H9 (cell line): ENCODE data around the gene LY6G5C. TPM values are rescaled to one million over a fixed set of nuclear protein-coding genes. Genes with fewer than 3 reads are reported as not detected.

Experiments used
- DNase-seq: peaks from one replicate; pipeline ENCODE4 v3.0.0-alpha.2; 2017
- H2AFZ ChIP-seq: one replicate; pipeline ENCODE4 v1.6.1; 2013; ENCODE audit warnings: mild to moderate bottlenecking, low read length, control low read depth, moderate library complexity
- H2AK5ac ChIP-seq: 2 replicates; pipeline ENCODE4 v1.6.1; 2013; ENCODE audit warnings: low read length, control low read depth, mixed read lengths; ENCODE audit not compliant: insufficient read length
- H2BK120ac ChIP-seq: one replicate; pipeline ENCODE4 v1.6.1; 2013; ENCODE audit warnings: low read depth, mild to moderate bottlenecking, low read length, control low read depth, inconsistent platforms; ENCODE audit not compliant: poor library complexity, severe bottlenecking
- H2BK12ac ChIP-seq: 2 replicates; pipeline ENCODE4 v1.6.1; 2013; ENCODE audit warnings: low read length, control low read depth, mixed read lengths, low read depth; ENCODE audit not compliant: insufficient read length
- H2BK15ac ChIP-seq: 2 replicates; pipeline ENCODE4 v1.6.1; 2013; ENCODE audit warnings: low read depth, low read length, control low read depth
- H2BK20ac ChIP-seq: one replicate; pipeline ENCODE4 v1.6.1; 2013; ENCODE audit warnings: low read depth, mild to moderate bottlenecking, low read length, control low read depth, inconsistent platforms; ENCODE audit not compliant: poor library complexity, severe bottlenecking
- H2BK5ac ChIP-seq: 2 replicates; pipeline ENCODE4 v1.6.1; 2013; ENCODE audit warnings: low read length, control low read depth, mixed read lengths; ENCODE audit not compliant: insufficient read length
- H3K14ac ChIP-seq: 2 replicates; pipeline ENCODE4 v1.6.1; 2013; ENCODE audit warnings: low read length, control low read depth; ENCODE audit not compliant: insufficient read depth
- H3K18ac ChIP-seq: 2 replicates; pipeline ENCODE4 v1.6.1; 2013; ENCODE audit warnings: low read depth, mild to moderate bottlenecking, mixed read lengths, low read length, control low read depth; ENCODE audit not compliant: insufficient read length
- H3K23ac ChIP-seq: 2 replicates; pipeline ENCODE4 v1.6.1; 2013; ENCODE audit warnings: low read length, control low read depth, mixed read lengths, low read depth; ENCODE audit not compliant: insufficient read length
- H3K23me2 ChIP-seq: 2 replicates; pipeline ENCODE4 v1.6.1; 2013; ENCODE audit warnings: low read depth, mild to moderate bottlenecking, mixed read lengths, low read length, control low read depth; ENCODE audit not compliant: insufficient read length, poor library complexity, severe bottlenecking
- H3K27ac ChIP-seq: 2 replicates; pipeline ENCODE4 v1.5.1; 2013; ENCODE audit warnings: low read length, control low read depth, mixed read lengths, low read depth; ENCODE audit not compliant: insufficient read length
- H3K27me3 ChIP-seq: 2 replicates; pipeline ENCODE4 v1.6.1; 2013; ENCODE audit warnings: low read length, control low read depth, inconsistent platforms; ENCODE audit not compliant: insufficient read depth
- H3K4ac ChIP-seq: 2 replicates; pipeline ENCODE4 v1.6.1; 2013; ENCODE audit warnings: low read depth, mild to moderate bottlenecking, control low read depth, inconsistent platforms, low read length, moderate library complexity
- H3K4me1 ChIP-seq: 2 replicates; pipeline ENCODE4 v1.6.1; 2013; ENCODE audit warnings: low read length, control low read depth, inconsistent platforms; ENCODE audit not compliant: insufficient read depth
- H3K4me2 ChIP-seq: 2 replicates; pipeline ENCODE4 v1.6.1; 2013; ENCODE audit warnings: low read length, control low read depth, mixed read lengths; ENCODE audit not compliant: insufficient read length, insufficient read depth
- H3K56ac ChIP-seq: 2 replicates; pipeline ENCODE4 v1.6.1; 2013; ENCODE audit warnings: low read depth, mild to moderate bottlenecking, mixed read lengths, low read length, control low read depth; ENCODE audit not compliant: insufficient read length
- H3K79me1 ChIP-seq: 2 replicates; pipeline ENCODE4 v1.6.1; 2013; ENCODE audit warnings: low read depth, mild to moderate bottlenecking, moderate library complexity, low read length, control low read depth, inconsistent platforms; ENCODE audit not compliant: insufficient read depth, poor library complexity, severe bottlenecking
- H3K79me2 ChIP-seq: 2 replicates; pipeline ENCODE4 v1.6.1; 2013; ENCODE audit warnings: low read length, control low read depth, inconsistent platforms; ENCODE audit not compliant: insufficient read depth
- H3K9ac ChIP-seq: 2 replicates; pipeline ENCODE4 v1.6.1; 2013; ENCODE audit warnings: low read length, control low read depth, mixed read lengths; ENCODE audit not compliant: insufficient read length; ENCODE audit errors: extremely low read depth
- H3K9me3 ChIP-seq: one replicate; pipeline ENCODE4 v1.6.1; 2013; ENCODE audit warnings: low read depth, low read length, inconsistent platforms; ENCODE audit not compliant: control insufficient read depth
- H3T11ph ChIP-seq: one replicate; pipeline ENCODE4 v1.6.1; 2013; ENCODE audit warnings: mild to moderate bottlenecking, low read length, control low read depth, inconsistent platforms
- H4K20me1 ChIP-seq: one replicate; pipeline ENCODE4 v1.6.1; 2013; ENCODE audit not compliant: control insufficient read depth, insufficient read length, insufficient read depth
- H4K5ac ChIP-seq: 2 replicates; pipeline ENCODE4 v1.6.1; 2013; ENCODE audit warnings: low read depth, mild to moderate bottlenecking, mixed read lengths, low read length, control low read depth; ENCODE audit not compliant: insufficient read length
- H4K8ac ChIP-seq: replicated peaks from 2 replicates; pipeline ENCODE4 v1.6.1; 2013; ENCODE audit warnings: low read length, control low read depth, mixed read lengths, low read depth; ENCODE audit not compliant: insufficient read length
- H4K91ac ChIP-seq: 2 replicates; pipeline ENCODE4 v1.6.1; 2013; ENCODE audit warnings: low read depth, mild to moderate bottlenecking, moderate library complexity, mixed read lengths, low read length, control low read depth; ENCODE audit not compliant: insufficient read length
- H3K27ac Mint-ChIP-seq, 3 experiments: 2 replicates in 2 of 3; 3 replicates in 1 of 3; pipeline ENCODE4 v1.8.0; 2020 to 2021; ENCODE audit warnings: mixed read lengths in 3 of 3, mild to moderate bottlenecking in 1 of 3, moderate library complexity in 1 of 3
- H3K27me3 Mint-ChIP-seq: 2 replicates; pipeline ENCODE4 v1.8.0; 2021; ENCODE audit warnings: low read depth, mild to moderate bottlenecking, moderate library complexity, mixed read lengths
- H3K36me3 Mint-ChIP-seq, 3 experiments: 2 replicates in 2 of 3; 3 replicates in 1 of 3; pipeline ENCODE4 v1.8.0; 2020 to 2021; ENCODE audit warnings: low read depth in 3 of 3, mixed read lengths in 3 of 3; ENCODE audit not compliant: insufficient read depth in 1 of 3
- H3K4me1 Mint-ChIP-seq, 2 experiments: 2 replicates each; pipeline ENCODE4 v1.8.0; 2020; ENCODE audit warnings: mixed read lengths in 2 of 2
- H3K4me3 Mint-ChIP-seq, 2 experiments: 2 replicates in 1 of 2; 3 replicates in 1 of 2; pipeline ENCODE4 v1.8.0; 2020 to 2021; ENCODE audit warnings: mild to moderate bottlenecking in 2 of 2, mixed read lengths in 2 of 2, moderate library complexity in 1 of 2
- H3K9me3 Mint-ChIP-seq, 2 experiments: 2 replicates in 1 of 2; 3 replicates in 1 of 2; pipeline ENCODE4 v1.8.0; 2020; ENCODE audit warnings: mild to moderate bottlenecking in 2 of 2, mixed read lengths in 2 of 2, moderate library complexity in 1 of 2
- CTCF ChIP-seq: fragments of 200-600 bp; sonication (generic); conservative IDR thresholded peaks from 3 replicates; pipeline ENCODE4 v1.8.0; 2021; ENCODE audit warnings: antibody characterized with exemption, mild to moderate bottlenecking
- WGBS: extraction: QIAGEN DNeasy Blood & Tissue Kit; methylation state at CpG from one replicate; pipeline ENCODE4 v1.1.7; 2013; ENCODE audit warnings: missing lambda C conversion rate, low lambda C conversion rate, mixed read lengths; ENCODE audit not compliant: insufficient read length; ENCODE audit errors: extremely low coverage; 5-methylcytosine and 5-hydroxymethylcytosine counted together
- total RNA-seq: library from RNA; stranded (reverse); gene quantifications from 2 replicates; pipeline ENCODE4 v1.2.1, GENCODE V29; 2021

LY6G5C gene
- total RNA-seq, 1 experiment from 2014 or later = 2.2 TPM

GRCh38 chr6:31661262-31662123 is 19.4 kb downstream of the LY6G5C start:
- WGBS = no CpG with 5 or more reads among the region's 12 CpGs
- H3K14ac ChIP-seq = no peak overlapping the region
- H2AK5ac ChIP-seq = no peak overlapping the region
- H3K4me2 ChIP-seq = peak overlapping the region; percentile 73
- no peak overlapping the region for H2BK15ac ChIP-seq
- H3K4me1 ChIP-seq = no peaks in the 10 kb centered on the region
- DNase-seq = no peak
- H2BK12ac ChIP-seq = no peak overlapping the region
- no peak overlapping the region for H3K27ac ChIP-seq
- H3K23me2 ChIP-seq = peaks cover 24% of the 10 kb centered on the region
- no peak overlapping the region for H3T11ph ChIP-seq
- H3K4ac ChIP-seq = no peak overlapping the region
- H2BK20ac ChIP-seq = no peak overlapping the region
- peaks cover 7% of the 10 kb centered on the region; the same call in 1 of the 2 replicates for H3K79me2 ChIP-seq
- H3K36me3 Mint-ChIP-seq = peaks cover 29 to 52% (median 43%) of the 10 kb centered on the region in 3 experiments
- H2AFZ ChIP-seq = no peak overlapping the region
- H3K4me1 Mint-ChIP-seq = peaks cover 38 to 47% of the 10 kb centered on the region in 2 experiments
- H3K9me3 ChIP-seq = no peaks in the 10 kb centered on the region
- peak overlapping the region; percentile 58 for H3K9ac ChIP-seq
- no peak for TF ChIP-seq CTCF
- no peak overlapping the region for H2BK120ac ChIP-seq
- peak overlapping the region; percentile 87 to 92 for H3K4me3 Mint-ChIP-seq
- no peaks in the 10 kb centered on the region for H3K27me3 ChIP-seq
- no peak overlapping the region for H4K91ac ChIP-seq
- H2BK5ac ChIP-seq = no peak overlapping the region
- H3K18ac ChIP-seq = no peak overlapping the region
- no peak overlapping the region for H3K56ac ChIP-seq
- no peak overlapping the region for H4K5ac ChIP-seq
- H3K27me3 Mint-ChIP-seq = no peaks in the 10 kb centered on the region; the same call in 1 of the 2 replicates
- peaks cover 15% of the 10 kb centered on the region for H3K79me1 ChIP-seq
- H4K8ac ChIP-seq = no peak overlapping the region
- H4K20me1 ChIP-seq = no peaks in the 10 kb centered on the region
- H3K23ac ChIP-seq = no peak overlapping the region
- peak overlapping the region; percentile 85 to 95 (median 93) for H3K27ac Mint-ChIP-seq
- H3K9me3 Mint-ChIP-seq = no peaks in the 10 kb centered on the region
